Cardiac muscle cell (in vitro differentiated cells and primary cell): ENCODE measurements around the gene ATE1. TPM values are rescaled to one million over a fixed set of nuclear protein-coding genes. Genes with fewer than 3 reads are reported as not detected.

ENCODE experiments used
- DNase-seq, 2 donors: peaks; one replicate each; pipeline versions ENCODE4 v3.0.0 to v3.0.0-alpha.2; 2010 to 2017; ENCODE audit warnings: low read depth in 1 of 2, low spot score in 1 of 2
- H3K27ac ChIP-seq: fragments of 200-600 bp; sonication (generic); 2 replicates; pipeline ENCODE4 v1.5.1; 2016
- H3K27me3 ChIP-seq: fragments of 200-600 bp; sonication (generic); 2 replicates; pipeline ENCODE4 v1.6.0; 2016; ENCODE audit warnings: control low read depth
- H3K36me3 ChIP-seq: fragments of 200-600 bp; sonication (generic); 2 replicates; pipeline ENCODE4 v1.5.1; 2016; ENCODE audit warnings: control low read depth
- H3K4me1 ChIP-seq: fragments of 200-600 bp; sonication (generic); 2 replicates; pipeline ENCODE4 v1.8.1; 2017; ENCODE audit warnings: low read depth, mild to moderate bottlenecking, mixed run types
- H3K4me3 ChIP-seq: fragments of 200-600 bp; sonication (generic); 2 replicates; pipeline ENCODE4 v1.5.1; 2016; ENCODE audit warnings: mild to moderate bottlenecking
- H3K9me3 ChIP-seq: fragments of 200-600 bp; sonication (generic); 2 replicates; pipeline ENCODE4 v1.5.1; 2017; ENCODE audit warnings: low read depth, mild to moderate bottlenecking, control low read depth
- CTCF ChIP-seq: IDR thresholded peaks from 2 replicates; pipeline ENCODE4 v1.5.1; 2012; ENCODE audit warnings: low read depth, mild to moderate bottlenecking, low read length
- polyA plus RNA-seq: library from polyadenylated mRNA; unstranded; fragments of >200 nt; fragmentation: Nextera tagmentation; extraction: Ambion mirVana; gene quantifications from 2 replicates; pipeline ENCODE4 v1.2.1, GENCODE V29; 2016
- total RNA-seq: library from RNA; depleted of rRNA; stranded (reverse); fragments of >200 nt; gene quantifications from 2 replicates; pipeline ENCODE4 v1.2.3, GENCODE V29; 2016

Gene ATE1
- total and polyA plus RNA-seq, 2 experiments from 2014 or later, result 18.4 to 21.4 TPM

- H3K4me3 ChIP-seq, result no peak overlapping the region
- H3K4me1 ChIP-seq, result no peaks in the 10 kb centered on the region
- DNase-seq, result no peak
- no peak overlapping the region for H3K27ac ChIP-seq
- TF ChIP-seq CTCF, result no peak
- no peaks in the 10 kb centered on the region for H3K27me3 ChIP-seq
- peaks cover 37% of the 10 kb centered on the region for H3K36me3 ChIP-seq
- no peaks in the 10 kb centered on the region for H3K9me3 ChIP-seq
Measured at GRCh38 chr10:121965996-121966395, 38.2 kb upstream of the ATE1 start.

- H3K36me3 ChIP-seq, result peaks cover 21% of the 10 kb centered on the region
- no peak overlapping the region for H3K27ac ChIP-seq
- no peaks in the 10 kb centered on the region for H3K27me3 ChIP-seq
- no peaks in the 10 kb centered on the region for H3K9me3 ChIP-seq
- TF ChIP-seq CTCF, result no peak
- H3K4me3 ChIP-seq, result no peak overlapping the region
- no peaks in the 10 kb centered on the region for H3K4me1 ChIP-seq
- no peak for DNase-seq
Measured at GRCh38 chr10:121961456-121961855, 33.6 kb upstream of the ATE1 start.

GRCh38 chr10:121959671-121960070 lies 31.8 kb upstream of the ATE1 start:
- Histone ChIP-seq H3K9me3 (no peaks in the 10 kb centered on the region), H3K4me3 (no peak overlapping the region), H3K27ac (no peak overlapping the region), H3K4me1 (no peaks in the 10 kb centered on the region), H3K27me3 (no peaks in the 10 kb centered on the region), H3K36me3 (peaks cover 16% of the 10 kb centered on the region)
- no peak for TF ChIP-seq CTCF
- no peak for DNase-seq

- no peak for TF ChIP-seq CTCF
- no peak overlapping the region for H3K4me3 ChIP-seq
- no peaks in the 10 kb centered on the region for H3K27me3 ChIP-seq
- no peaks in the 10 kb centered on the region for H3K9me3 ChIP-seq
- no peaks in the 10 kb centered on the region for H3K4me1 ChIP-seq
- H3K27ac ChIP-seq, result peak overlapping the region; percentile 39
- DNase-seq, result peak in 1 of 2 donors; percentile 8
- peaks cover 16% of the 10 kb centered on the region for H3K36me3 ChIP-seq
Measured at GRCh38 chr10:121956111-121957061, 28.6 kb upstream of the ATE1 start.

GRCh38 chr10:121952226-121952625 lies 24.4 kb upstream of the ATE1 start:
- H3K4me1 ChIP-seq, result no peaks in the 10 kb centered on the region
- no peaks in the 10 kb centered on the region for H3K36me3 ChIP-seq
- H3K9me3 ChIP-seq, result no peaks in the 10 kb centered on the region
- H3K4me3 ChIP-seq, result no peak overlapping the region
- H3K27me3 ChIP-seq, result no peaks in the 10 kb centered on the region
- DNase-seq, result no peak
- TF ChIP-seq CTCF, result no peak
- H3K27ac ChIP-seq, result no peak overlapping the region
